GM23248 (cell line): ENCODE measurements around the gene WNT7B. TPM values are rescaled to one million over a fixed set of nuclear protein-coding genes. Genes with fewer than 3 reads are reported as not detected.

Source experiments
- DNase-seq: peaks from one replicate; pipeline ENCODE4 v3.0.0-alpha.2; 2015
- H2AFZ ChIP-seq: fragments of 200-600 bp; sonication (generic); 2 replicates; pipeline ENCODE4 v1.6.1; 2016; ENCODE audit warnings: antibody characterized with exemption
- H3F3A ChIP-seq: fragments of 200-600 bp; sonication (generic); 2 replicates; pipeline ENCODE4 v1.6.1; 2016; ENCODE audit warnings: mild to moderate bottlenecking, antibody characterized with exemption, mixed run types; ENCODE audit not compliant: insufficient read depth
- H3K27ac ChIP-seq: fragments of 200-600 bp; sonication (generic); 2 replicates; pipeline ENCODE4 v1.5.1; 2016; ENCODE audit warnings: mild to moderate bottlenecking
- H3K27me3 ChIP-seq: fragments of 200-600 bp; sonication (generic); replicated peaks from 2 replicates; pipeline ENCODE4 v1.6.1; 2016; ENCODE audit warnings: mild to moderate bottlenecking; ENCODE audit not compliant: insufficient read depth
- H3K36me3 ChIP-seq: fragments of 200-600 bp; sonication (generic); 2 replicates; pipeline ENCODE4 v1.6.1; 2016; ENCODE audit warnings: low read depth, mild to moderate bottlenecking
- H3K4me1 ChIP-seq: fragments of 200-600 bp; sonication (generic); 2 replicates; pipeline ENCODE4 v1.6.1; 2016; ENCODE audit warnings: mild to moderate bottlenecking; ENCODE audit not compliant: insufficient read depth
- H3K4me2 ChIP-seq: fragments of 200-600 bp; sonication (generic); one replicate; pipeline ENCODE4 v1.6.1; 2016; ENCODE audit warnings: mild to moderate bottlenecking; ENCODE audit not compliant: unreplicated experiment
- H3K4me3 ChIP-seq: fragments of 200-600 bp; sonication (generic); 2 replicates; pipeline ENCODE4 v1.5.1; 2016; ENCODE audit warnings: mild to moderate bottlenecking
- H3K79me2 ChIP-seq: fragments of 200-600 bp; sonication (generic); 2 replicates; pipeline ENCODE4 v1.6.1; 2016; ENCODE audit warnings: mild to moderate bottlenecking; ENCODE audit not compliant: insufficient read depth
- H3K9ac ChIP-seq: fragments of 200-600 bp; sonication (generic); 2 replicates; pipeline ENCODE4 v1.6.1; 2016; ENCODE audit warnings: mild to moderate bottlenecking
- H3K9me2 ChIP-seq: fragments of 200-600 bp; sonication (generic); 2 replicates; pipeline ENCODE4 v1.6.1; 2016; ENCODE audit warnings: mixed run types, mild to moderate bottlenecking, moderate library complexity; ENCODE audit not compliant: insufficient read depth
- H3K9me3 ChIP-seq: fragments of 200-600 bp; sonication (generic); one replicate; pipeline ENCODE4 v1.6.1; 2017; ENCODE audit warnings: low read depth
- H4K20me1 ChIP-seq: fragments of 200-600 bp; sonication (generic); 2 replicates; pipeline ENCODE4 v1.6.0; 2016; ENCODE audit not compliant: insufficient read depth
- EZH2 ChIP-seq: fragments of 200-600 bp; sonication (generic); IDR thresholded peaks from 2 replicates; pipeline ENCODE4 v1.6.1; 2018; ENCODE audit warnings: antibody characterized with exemption, mild to moderate bottlenecking; ENCODE audit not compliant: insufficient read depth, poor library complexity, severe bottlenecking
- EZH2phosphoT487 ChIP-seq: fragments of 200-600 bp; sonication (generic); IDR thresholded peaks from 2 replicates; pipeline ENCODE4 v1.6.1; 2018; ENCODE audit warnings: antibody characterized with exemption, moderate library complexity, mild to moderate bottlenecking, low read depth; ENCODE audit not compliant: insufficient read depth
- WGBS, 2 experiments: methylation state at CpG; one replicate each; pipeline ENCODE4 v1.1.6; 2015 to 2017; ENCODE audit warnings: low lambda C conversion rate in 2 of 2, low coverage in 1 of 2; ENCODE audit errors: missing lambda C conversion rate in 2 of 2; 5-methylcytosine and 5-hydroxymethylcytosine counted together
- in situ Hi-C: fragments of 300-500 bp; cut with MboI; formaldehyde crosslinking; loops from 2 replicates; pipeline ENCODE4 v1.15.0; 2020
- polyA plus RNA-seq: library from polyadenylated mRNA; unstranded; fragments of >200 nt; fragmentation: Nextera tagmentation; extraction: Ambion mirVana; gene quantifications from 2 replicates; pipeline ENCODE4 v1.2.1, GENCODE V29; 2016
- total RNA-seq: library from RNA; depleted of rRNA; stranded (reverse); fragments of >200 nt; shearing (Covaris generic); gene quantifications from 2 replicates; pipeline ENCODE4 v1.2.3, GENCODE V29; 2014

Gene WNT7B
- total and polyA plus RNA-seq, 2 experiments from 2014 or later: not detected

- Histone ChIP-seq H3K4me2 (no peak overlapping the region), H3K79me2 (peaks cover 1% of the 10 kb centered on the region; the same call in 1 of the 2 replicates), H3K9me2 (no peaks in the 10 kb centered on the region), H3K4me1 (peaks cover 13% of the 10 kb centered on the region), H3K36me3 (no peaks in the 10 kb centered on the region), H3K4me3 (no peak overlapping the region), H3K9me3 (no peaks in the 10 kb centered on the region), H3K27me3 (no peaks in the 10 kb centered on the region), H3K27ac (no peak overlapping the region), H2AFZ (no peak overlapping the region), H4K20me1 (no peaks in the 10 kb centered on the region), H3K9ac (no peak overlapping the region), H3F3A (peaks cover 4% of the 10 kb centered on the region; the same call in 1 of the 2 replicates)
- peak; percentile 69 for DNase-seq
- TF ChIP-seq EZH2 (no peak), EZH2phosphoT487 (no peak)
- in situ Hi-C loops: no loop called here
- WGBS, 2 experiments: 61 to 71% methylated on average over 14 of the region's 14 CpGs
Observed at GRCh38 chr22:46023558-46023981, 46.6 kb upstream of the WNT7B start.

GRCh38 chr22:46022881-46023512, 46.0 kb upstream of the WNT7B start:
- Histone ChIP-seq H3K27me3 (no peaks in the 10 kb centered on the region), H3K4me1 (peaks cover 16% of the 10 kb centered on the region), H3K27ac (no peak overlapping the region), H3K79me2 (peaks cover 4% of the 10 kb centered on the region; the same call in 1 of the 2 replicates), H3K4me3 (no peak overlapping the region), H2AFZ (no peak overlapping the region), H3K36me3 (no peaks in the 10 kb centered on the region), H3K9me2 (no peaks in the 10 kb centered on the region), H4K20me1 (no peaks in the 10 kb centered on the region), H3F3A (peaks cover 8% of the 10 kb centered on the region), H3K4me2 (no peak overlapping the region), H3K9ac (no peak overlapping the region), H3K9me3 (no peaks in the 10 kb centered on the region)
- TF ChIP-seq EZH2: no peak
- TF ChIP-seq EZH2phosphoT487: no peak
- in situ Hi-C loops: no loop called here
- DNase-seq: no peak
- 89 to 91% methylated on average over 10 of the region's 10 CpGs for WGBS, 2 experiments

- 80 to 83% methylated on average over 3 of the region's 3 CpGs for WGBS, 2 experiments
- no peak overlapping the region for H3K4me2 ChIP-seq
- peaks cover 20% of the 10 kb centered on the region for H3K4me1 ChIP-seq
- peaks cover 4% of the 10 kb centered on the region; the same call in 1 of the 2 replicates for H3K79me2 ChIP-seq
- peaks cover 21% of the 10 kb centered on the region for H3F3A ChIP-seq
- no peak overlapping the region for H3K27ac ChIP-seq
- H3K36me3 ChIP-seq: no peaks in the 10 kb centered on the region
- no peak overlapping the region for H3K4me3 ChIP-seq
- no peaks in the 10 kb centered on the region for H3K27me3 ChIP-seq
- H3K9me2 ChIP-seq: no peaks in the 10 kb centered on the region
- H2AFZ ChIP-seq: no peak overlapping the region
- in situ Hi-C loops: no loop called here
- H4K20me1 ChIP-seq: no peaks in the 10 kb centered on the region
- no peak for DNase-seq
- no peaks in the 10 kb centered on the region for H3K9me3 ChIP-seq
- TF ChIP-seq EZH2phosphoT487 (no peak), EZH2 (no peak)
- no peak overlapping the region for H3K9ac ChIP-seq
Observed at GRCh38 chr22:46021577-46021976, 44.6 kb upstream of the WNT7B start.

GRCh38 chr22:46019351-46019750, 42.4 kb upstream of the WNT7B start:
- H3K27me3 ChIP-seq: no peaks in the 10 kb centered on the region
- no peak for DNase-seq
- H3K4me1 ChIP-seq: peaks cover 24% of the 10 kb centered on the region
- H3F3A ChIP-seq: peaks cover 28% of the 10 kb centered on the region
- no peaks in the 10 kb centered on the region for H4K20me1 ChIP-seq
- no peak overlapping the region for H3K4me2 ChIP-seq
- peaks cover 22% of the 10 kb centered on the region for H3K79me2 ChIP-seq
- H3K9me2 ChIP-seq: no peaks in the 10 kb centered on the region
- WGBS, 2 experiments: 92 to 97% methylated on average over 6 of the region's 6 CpGs
- no peak for TF ChIP-seq EZH2phosphoT487
- TF ChIP-seq EZH2: no peak
- no peak overlapping the region for H3K4me3 ChIP-seq
- no peak overlapping the region for H2AFZ ChIP-seq
- H3K36me3 ChIP-seq: no peaks in the 10 kb centered on the region
- no peak overlapping the region for H3K9ac ChIP-seq
- H3K27ac ChIP-seq: 0 out of 2 replicates have a peak overlapping the region, but pooled peaks have one; percentile 17
- H3K9me3 ChIP-seq: no peaks in the 10 kb centered on the region
- in situ Hi-C loops: no loop called here

GRCh38 chr22:46018859-46019258, 41.9 kb upstream of the WNT7B start:
- no peak for TF ChIP-seq EZH2phosphoT487
- TF ChIP-seq EZH2: no peak
- H4K20me1 ChIP-seq: no peaks in the 10 kb centered on the region
- H3K79me2 ChIP-seq: peaks cover 22% of the 10 kb centered on the region
- no peak overlapping the region for H2AFZ ChIP-seq
- peaks cover 26% of the 10 kb centered on the region for H3K4me1 ChIP-seq
- in situ Hi-C loops: no loop called here
- H3K4me3 ChIP-seq: no peak overlapping the region
- H3K9ac ChIP-seq: no peak overlapping the region
- no peak overlapping the region for H3K4me2 ChIP-seq
- H3K36me3 ChIP-seq: no peaks in the 10 kb centered on the region
- 0 out of 2 replicates have a peak overlapping the region, but pooled peaks have one; percentile 17 for H3K27ac ChIP-seq
- DNase-seq: no peak
- no peaks in the 10 kb centered on the region for H3K9me2 ChIP-seq
- H3K27me3 ChIP-seq: no peaks in the 10 kb centered on the region
- H3F3A ChIP-seq: peaks cover 28% of the 10 kb centered on the region
- H3K9me3 ChIP-seq: no peaks in the 10 kb centered on the region
